ENCODE data around the gene INSYN2A. TPM values are rescaled to one million over a fixed set of nuclear protein-coding genes. Genes with fewer than 3 reads are reported as not detected.
A peak's percentile ranks its signal among the peaks of the same experiment; 100 is the strongest.

The INSYN2A gene
- total RNA-seq, 1 donor from 2014 or later: 0.05 TPM

GRCh38 chr10:127198721-127199120 is 2.3 kb upstream of the INSYN2A start:
- DNase-seq: no peak
- intact Hi-C loops (cut with DNase I): no loop called here
- no peak for ATAC-seq (ENCODE audit: poor library complexity)

- no peak for ATAC-seq (ENCODE audit: poor library complexity)
- intact Hi-C loops (cut with DNase I): no loop called here
- DNase-seq: no peak
Observed at GRCh38 chr10:127198307-127198706, 1.9 kb upstream of the INSYN2A start.

- DNase-seq: no peak
- no peak for ATAC-seq (ENCODE audit: poor library complexity)
- intact Hi-C loops (cut with DNase I): no loop called here
Observed at GRCh38 chr10:127197154-127197432, 702 bp upstream of the INSYN2A start.

GRCh38 chr10:127195571-127196281 is 665 bp downstream of the INSYN2A start:
- DNase-seq (peak; percentile 53), ATAC-seq (ENCODE audit: poor library complexity) (peak; percentile 36)
- intact Hi-C loops (cut with DNase I): no loop called here

- no peak for DNase-seq
- ATAC-seq (ENCODE audit: poor library complexity): peak; percentile 36
- intact Hi-C loops (cut with DNase I): no loop called here
Observed at GRCh38 chr10:127195041-127195506, 1.3 kb downstream of the INSYN2A start.

- no peak for DNase-seq
- ATAC-seq (ENCODE audit: poor library complexity): no peak
- intact Hi-C loops (cut with DNase I): no loop called here
Observed at GRCh38 chr10:127194599-127194998, 1.8 kb downstream of the INSYN2A start.

- DNase-seq (no peak), ATAC-seq (ENCODE audit: poor library complexity) (no peak)
- intact Hi-C loops (cut with DNase I): no loop called here
Observed at GRCh38 chr10:127194111-127194510, 2.3 kb downstream of the INSYN2A start.

- intact Hi-C loops (cut with DNase I): no loop called here
- ATAC-seq (ENCODE audit: poor library complexity) (no peak), DNase-seq (no peak)
Observed at GRCh38 chr10:127193125-127193524, 3.3 kb downstream of the INSYN2A start.

- intact Hi-C loops (cut with DNase I): no loop called here
- ATAC-seq (ENCODE audit: poor library complexity): no peak
- DNase-seq: no peak
Observed at GRCh38 chr10:127190427-127190826, 6.0 kb downstream of the INSYN2A start.

GRCh38 chr10:127189226-127189625 is 7.2 kb downstream of the INSYN2A start:
- ATAC-seq (ENCODE audit: poor library complexity): no peak
- intact Hi-C loops (cut with DNase I): no loop called here
- no peak for DNase-seq

GRCh38 chr10:127186813-127187212 is 9.6 kb downstream of the INSYN2A start:
- no peak for DNase-seq
- no peak for ATAC-seq (ENCODE audit: poor library complexity)
- intact Hi-C loops (cut with DNase I): no loop called here

GRCh38 chr10:127184582-127184981 is 11.8 kb downstream of the INSYN2A start:
- intact Hi-C loops (cut with DNase I): no loop called here
- no peak for ATAC-seq (ENCODE audit: poor library complexity)

GRCh38 chr10:127182161-127182560 is 14.2 kb downstream of the INSYN2A start:
- no peak for DNase-seq
- intact Hi-C loops (cut with DNase I): no loop called here

More at GRCh38 chr10:127184582-127184981, 11.8 kb downstream of the INSYN2A start:
- DNase-seq: no peak

GRCh38 chr10:127179612-127180250 is 16.7 kb downstream of the INSYN2A start:
- intact Hi-C loops (cut with DNase I): no loop called here
- ATAC-seq (ENCODE audit: poor library complexity) (no peak), DNase-seq (no peak)

More at GRCh38 chr10:127182161-127182560, 14.2 kb downstream of the INSYN2A start:
- no peak for ATAC-seq (ENCODE audit: poor library complexity)

- intact Hi-C loops (cut with DNase I): no loop called here
- ATAC-seq (ENCODE audit: poor library complexity): no peak
Observed at GRCh38 chr10:127176649-127177048, 19.7 kb downstream of the INSYN2A start.

GRCh38 chr10:127175357-127176110 is 20.9 kb downstream of the INSYN2A start:
- ATAC-seq (ENCODE audit: poor library complexity) (no peak), DNase-seq (no peak)
- intact Hi-C loops (cut with DNase I): no loop called here

More at GRCh38 chr10:127176649-127177048, 19.7 kb downstream of the INSYN2A start:
- DNase-seq: no peak

GRCh38 chr10:127174866-127175265 is 21.5 kb downstream of the INSYN2A start:
- ATAC-seq (ENCODE audit: poor library complexity): no peak

GRCh38 chr10:127168261-127168660 is 28.1 kb downstream of the INSYN2A start:
- DNase-seq (no peak), ATAC-seq (ENCODE audit: poor library complexity) (no peak)
- intact Hi-C loops (cut with DNase I): no loop called here

More at GRCh38 chr10:127174866-127175265, 21.5 kb downstream of the INSYN2A start:
- intact Hi-C loops (cut with DNase I): no loop called here
- no peak for DNase-seq

GRCh38 chr10:127162841-127163240 is 33.5 kb downstream of the INSYN2A start:
- ATAC-seq (ENCODE audit: poor library complexity): no peak
- intact Hi-C loops (cut with DNase I): no loop called here
- no peak for DNase-seq

- ATAC-seq (ENCODE audit: poor library complexity): no peak
- intact Hi-C loops (cut with DNase I): no loop called here
- no peak for DNase-seq
Observed at GRCh38 chr10:127161482-127161881, 34.9 kb downstream of the INSYN2A start.

Measured in Right ventricle myocardium superior (tissue), 1 donor.